ENCODE data around the gene BOC.

BOC gene

GRCh38 chr3:113270068-113270467 is 58.7 kb downstream of the BOC start:
- no peak for TF ChIP-seq CTCF (conservative IDR thresholded peaks at IDR 0.05; ENCODE audit: control insufficient read depth, insufficient read depth, low read depth, low read length)
- H3K4me3 ChIP-seq (ENCODE audit: control insufficient read depth, low read depth, low read length): no peak overlapping the region
- no peak for DNase-seq (ENCODE audit: low read depth)

DNA sequence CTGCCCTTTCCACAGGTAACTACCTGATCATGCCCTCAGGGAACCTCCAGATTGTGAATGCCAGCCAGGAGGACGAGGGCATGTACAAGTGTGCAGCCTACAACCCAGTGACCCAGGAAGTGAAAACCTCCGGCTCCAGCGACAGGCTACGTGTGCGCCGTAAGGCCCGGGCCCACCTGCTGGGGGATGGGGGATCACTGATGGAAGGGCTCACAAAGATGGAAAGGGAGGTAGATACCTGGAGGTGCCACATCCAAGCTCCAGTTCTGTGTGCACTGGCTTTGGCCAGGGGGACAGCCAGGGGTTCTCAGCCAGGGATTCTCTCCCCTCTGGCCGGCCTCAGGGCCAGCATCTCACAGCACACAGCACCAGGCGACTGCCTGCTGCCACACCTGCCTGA is 59.4 kb downstream of the BOC start:
- no peak overlapping the region for H3K4me3 ChIP-seq (ENCODE audit: control insufficient read depth, low read depth, low read length)
- TF ChIP-seq CTCF (conservative IDR thresholded peaks at IDR 0.05; ENCODE audit: control insufficient read depth, insufficient read depth, low read depth, low read length): no peak
- DNase-seq (ENCODE audit: low read depth): no peak

DNA sequence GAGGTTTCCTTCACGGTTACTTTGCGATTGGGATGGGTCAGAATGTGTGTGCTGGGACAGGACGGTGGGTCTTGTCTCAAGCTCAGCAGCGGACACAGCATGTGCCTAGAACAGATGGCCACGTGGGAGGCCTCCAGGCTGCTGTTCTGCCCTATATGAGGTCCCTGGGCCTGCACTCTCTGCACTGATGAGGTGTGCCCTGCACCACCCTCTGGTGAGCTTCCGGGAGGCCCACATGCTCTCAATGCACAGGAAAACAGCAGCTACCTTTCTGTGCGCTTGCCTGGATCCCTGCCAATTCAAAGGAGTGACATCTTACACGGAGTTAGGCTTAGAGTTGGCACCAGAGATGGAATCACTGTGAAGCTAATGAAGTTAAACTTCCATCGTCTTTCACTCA is 59.8 kb downstream of the BOC start:
- no peak for TF ChIP-seq CTCF (conservative IDR thresholded peaks at IDR 0.05; ENCODE audit: control insufficient read depth, insufficient read depth, low read depth, low read length)
- no peak overlapping the region for H3K4me3 ChIP-seq (ENCODE audit: control insufficient read depth, low read depth, low read length)
- no peak for DNase-seq (ENCODE audit: low read depth)

DNA sequence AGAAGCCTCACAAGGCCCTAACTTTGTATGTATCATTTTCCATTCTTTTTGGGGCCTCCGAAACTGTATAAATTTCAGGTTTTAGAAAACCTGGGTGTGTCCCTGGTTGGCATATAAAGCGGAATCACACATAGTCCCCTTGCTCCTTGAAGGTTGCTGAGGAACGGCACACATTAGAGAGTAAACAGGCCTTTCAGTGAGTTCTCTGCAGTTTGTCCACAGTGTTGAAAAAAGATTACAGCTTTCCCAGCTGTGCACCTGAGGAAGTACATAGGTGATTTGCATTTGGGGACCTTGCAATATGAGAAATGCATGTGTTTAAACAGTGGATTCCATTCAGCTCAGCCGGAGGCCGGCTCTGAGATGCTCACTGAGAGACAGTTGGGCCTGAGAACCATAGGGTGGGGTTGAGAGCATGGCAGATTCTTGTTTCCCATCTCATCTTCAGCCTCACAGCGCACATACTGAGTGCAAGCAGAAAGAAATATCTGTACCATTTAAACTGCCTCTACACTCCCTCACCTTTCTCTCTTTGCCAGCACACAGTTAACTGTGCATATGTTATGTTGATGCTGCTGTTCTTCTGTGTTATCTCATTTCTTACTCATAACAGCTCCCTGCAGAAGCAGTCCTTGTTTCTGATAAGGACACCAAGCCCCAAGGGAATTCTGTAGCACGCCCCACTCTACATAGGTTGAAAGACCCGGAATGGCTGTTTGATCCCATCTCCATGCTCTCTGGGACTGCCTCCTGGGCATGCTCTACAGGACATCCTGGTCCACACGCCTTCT is 60.4 kb downstream of the BOC start:
- TF ChIP-seq CTCF (conservative IDR thresholded peaks at IDR 0.05; ENCODE audit: control insufficient read depth, insufficient read depth, low read depth, low read length): no peak
- no peak overlapping the region for H3K4me3 ChIP-seq (ENCODE audit: control insufficient read depth, low read depth, low read length)
- no peak for DNase-seq (ENCODE audit: low read depth)

DNA sequence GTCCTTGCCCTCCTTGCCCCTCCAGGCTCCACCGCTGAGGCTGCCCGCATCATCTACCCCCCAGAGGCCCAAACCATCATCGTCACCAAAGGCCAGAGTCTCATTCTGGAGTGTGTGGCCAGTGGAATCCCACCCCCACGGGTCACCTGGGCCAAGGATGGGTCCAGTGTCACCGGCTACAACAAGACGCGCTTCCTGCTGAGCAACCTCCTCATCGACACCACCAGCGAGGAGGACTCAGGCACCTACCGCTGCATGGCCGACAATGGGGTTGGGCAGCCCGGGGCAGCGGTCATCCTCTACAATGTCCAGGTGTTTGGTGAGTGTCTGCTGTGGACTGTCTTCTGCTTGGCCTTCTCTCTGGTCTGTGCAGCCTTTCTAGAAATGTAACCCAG is 61.0 kb downstream of the BOC start:
- no peak overlapping the region for H3K4me3 ChIP-seq (ENCODE audit: control insufficient read depth, low read depth, low read length)
- no peak for DNase-seq (ENCODE audit: low read depth)
- no peak for TF ChIP-seq CTCF (conservative IDR thresholded peaks at IDR 0.05; ENCODE audit: control insufficient read depth, insufficient read depth, low read depth, low read length)

DNA sequence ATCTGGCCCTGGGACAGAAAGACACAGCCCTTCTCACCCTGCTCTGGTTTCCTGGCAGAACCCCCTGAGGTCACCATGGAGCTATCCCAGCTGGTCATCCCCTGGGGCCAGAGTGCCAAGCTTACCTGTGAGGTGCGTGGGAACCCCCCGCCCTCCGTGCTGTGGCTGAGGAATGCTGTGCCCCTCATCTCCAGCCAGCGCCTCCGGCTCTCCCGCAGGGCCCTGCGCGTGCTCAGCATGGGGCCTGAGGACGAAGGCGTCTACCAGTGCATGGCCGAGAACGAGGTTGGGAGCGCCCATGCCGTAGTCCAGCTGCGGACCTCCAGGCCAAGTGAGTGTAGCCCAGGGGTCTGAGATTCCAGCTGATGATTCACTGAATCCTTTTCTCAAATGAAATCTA is 61.7 kb downstream of the BOC start:
- DNase-seq (ENCODE audit: low read depth): no peak
- no peak for TF ChIP-seq CTCF (conservative IDR thresholded peaks at IDR 0.05; ENCODE audit: control insufficient read depth, insufficient read depth, low read depth, low read length)
- H3K4me3 ChIP-seq (ENCODE audit: control insufficient read depth, low read depth, low read length): no peak overlapping the region

All from fibroblast of mammary gland (primary cell).